Ishikawa (cell line): ENCODE measurements around the gene TPD52L1.

Experiments used
- CEBPB ChIP-seq: IDR thresholded peaks from 2 replicates; pipeline ENCODE4 v1.6.1; 2012
- CREB1 ChIP-seq: IDR thresholded peaks from 2 replicates; pipeline ENCODE4 v1.6.1; 2012; ENCODE audit warnings: low read depth
- EGR1 ChIP-seq: IDR thresholded peaks from 2 replicates; pipeline ENCODE4 v1.6.1; 2012
- EP300 ChIP-seq: IDR thresholded peaks from 2 replicates; pipeline ENCODE4 v1.6.1; 2012; ENCODE audit warnings: borderline replicate concordance
- FOXM1 ChIP-seq: IDR thresholded peaks from 2 replicates; pipeline ENCODE4 v1.6.1; 2012; ENCODE audit warnings: low read depth, borderline replicate concordance
- NFIC ChIP-seq: IDR thresholded peaks from 2 replicates; pipeline ENCODE4 v1.6.1; 2012
- RAD21 ChIP-seq: IDR thresholded peaks from 2 replicates; pipeline ENCODE4 v1.6.1; 2012; ENCODE audit warnings: low read depth
- TAF1 ChIP-seq: IDR thresholded peaks from 2 replicates; pipeline ENCODE4 v1.6.1; 2012; ENCODE audit warnings: low read depth, mild to moderate bottlenecking
- TCF12 ChIP-seq: IDR thresholded peaks from 2 replicates; pipeline ENCODE4 v1.6.1; 2012; ENCODE audit warnings: low read depth
- TEAD4 ChIP-seq: IDR thresholded peaks from 2 replicates; pipeline ENCODE4 v1.6.1; 2012
- YY1 ChIP-seq: IDR thresholded peaks from 2 replicates; pipeline ENCODE4 v1.6.1; 2012; ENCODE audit warnings: low read depth
- ZBTB7A ChIP-seq: IDR thresholded peaks from 2 replicates; pipeline ENCODE4 v1.6.1; 2012; ENCODE audit warnings: low read depth
- TF ChIP-seq, protein P1 (sequence below): IDR thresholded peaks from 2 replicates; pipeline ENCODE4 v1.6.1; 2012; ENCODE audit warnings: low read depth, mild to moderate bottlenecking
- TF ChIP-seq, protein P2 (sequence below): IDR thresholded peaks from 2 replicates; pipeline ENCODE4 v1.6.1; 2012
- TF ChIP-seq, protein P3 (sequence below): IDR thresholded peaks from 2 replicates; pipeline ENCODE4 v1.6.1; 2012

Gene TPD52L1

DNA sequence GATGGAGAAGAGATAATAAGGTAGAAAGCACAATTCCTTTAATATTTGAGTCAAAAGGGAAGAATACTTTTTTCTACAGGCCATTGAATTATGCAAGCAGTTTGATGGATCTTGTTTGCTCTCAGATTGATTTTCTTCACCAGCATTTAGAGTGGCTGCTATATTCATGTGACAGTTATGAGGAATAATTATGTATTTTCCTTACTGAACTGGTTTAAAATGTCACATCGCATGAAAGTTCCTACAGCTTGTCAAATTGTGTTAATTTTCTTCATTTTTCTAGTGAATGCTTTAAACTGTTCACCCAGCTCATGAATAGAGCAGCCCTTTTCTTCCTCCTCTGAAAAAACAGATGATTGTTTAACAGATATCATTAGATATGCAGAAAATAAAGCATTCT, 37.4 kb upstream of the TPD52L1 start:
- no peak for TF ChIP-seq RAD21
- TF ChIP-seq, protein P1, sequence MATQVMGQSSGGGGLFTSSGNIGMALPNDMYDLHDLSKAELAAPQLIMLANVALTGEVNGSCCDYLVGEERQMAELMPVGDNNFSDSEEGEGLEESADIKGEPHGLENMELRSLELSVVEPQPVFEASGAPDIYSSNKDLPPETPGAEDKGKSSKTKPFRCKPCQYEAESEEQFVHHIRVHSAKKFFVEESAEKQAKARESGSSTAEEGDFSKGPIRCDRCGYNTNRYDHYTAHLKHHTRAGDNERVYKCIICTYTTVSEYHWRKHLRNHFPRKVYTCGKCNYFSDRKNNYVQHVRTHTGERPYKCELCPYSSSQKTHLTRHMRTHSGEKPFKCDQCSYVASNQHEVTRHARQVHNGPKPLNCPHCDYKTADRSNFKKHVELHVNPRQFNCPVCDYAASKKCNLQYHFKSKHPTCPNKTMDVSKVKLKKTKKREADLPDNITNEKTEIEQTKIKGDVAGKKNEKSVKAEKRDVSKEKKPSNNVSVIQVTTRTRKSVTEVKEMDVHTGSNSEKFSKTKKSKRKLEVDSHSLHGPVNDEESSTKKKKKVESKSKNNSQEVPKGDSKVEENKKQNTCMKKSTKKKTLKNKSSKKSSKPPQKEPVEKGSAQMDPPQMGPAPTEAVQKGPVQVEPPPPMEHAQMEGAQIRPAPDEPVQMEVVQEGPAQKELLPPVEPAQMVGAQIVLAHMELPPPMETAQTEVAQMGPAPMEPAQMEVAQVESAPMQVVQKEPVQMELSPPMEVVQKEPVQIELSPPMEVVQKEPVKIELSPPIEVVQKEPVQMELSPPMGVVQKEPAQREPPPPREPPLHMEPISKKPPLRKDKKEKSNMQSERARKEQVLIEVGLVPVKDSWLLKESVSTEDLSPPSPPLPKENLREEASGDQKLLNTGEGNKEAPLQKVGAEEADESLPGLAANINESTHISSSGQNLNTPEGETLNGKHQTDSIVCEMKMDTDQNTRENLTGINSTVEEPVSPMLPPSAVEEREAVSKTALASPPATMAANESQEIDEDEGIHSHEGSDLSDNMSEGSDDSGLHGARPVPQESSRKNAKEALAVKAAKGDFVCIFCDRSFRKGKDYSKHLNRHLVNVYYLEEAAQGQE = no peak

DNA sequence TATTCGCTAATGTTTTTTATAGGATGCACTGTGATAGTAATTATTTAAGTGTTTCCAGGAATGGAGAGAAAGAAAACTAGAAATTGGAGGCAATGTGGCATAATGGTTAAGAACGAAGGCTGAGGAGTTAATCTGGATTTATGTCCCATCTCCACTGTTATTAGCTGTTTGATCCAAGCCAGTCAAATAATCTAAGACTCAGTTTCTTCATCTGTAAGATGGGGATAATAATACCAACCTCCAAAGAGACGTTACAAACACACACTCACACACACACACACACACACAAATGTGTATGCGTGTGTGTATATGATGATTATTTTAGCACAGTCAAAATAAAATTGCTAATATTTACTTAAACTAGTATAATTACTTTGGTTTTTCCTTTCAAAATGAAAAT, 36.9 kb upstream of the TPD52L1 start:
- TF ChIP-seq TCF12 = no peak
- TF ChIP-seq NFIC = no peak
- TF ChIP-seq, protein P2, sequence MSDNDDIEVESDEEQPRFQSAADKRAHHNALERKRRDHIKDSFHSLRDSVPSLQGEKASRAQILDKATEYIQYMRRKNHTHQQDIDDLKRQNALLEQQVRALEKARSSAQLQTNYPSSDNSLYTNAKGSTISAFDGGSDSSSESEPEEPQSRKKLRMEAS = no peak
- TF ChIP-seq FOXM1 = no peak
- no peak for TF ChIP-seq TAF1
- TF ChIP-seq EP300 = no peak

DNA sequence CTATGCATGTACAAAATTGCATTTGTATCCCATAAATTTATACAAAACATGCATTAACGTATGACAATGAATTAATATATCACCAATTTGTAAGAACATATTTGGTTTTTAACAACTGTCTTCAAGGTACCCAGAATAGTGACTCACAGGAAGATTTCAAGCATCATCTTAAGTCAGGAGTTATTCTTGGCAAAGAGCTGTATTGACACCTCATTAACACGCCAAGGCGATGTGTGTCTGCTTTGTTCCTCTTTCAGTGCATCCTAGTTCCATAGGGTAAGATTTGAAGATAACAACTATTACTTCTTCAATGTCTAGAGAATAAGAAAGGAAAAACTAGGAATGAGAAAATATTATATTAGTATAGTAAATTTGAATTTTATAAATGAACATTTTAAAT, 35.8 kb upstream of the TPD52L1 start:
- TF ChIP-seq NFIC (no peak), CEBPB (no peak), YY1 (no peak), CREB1 (no peak), TCF12 (no peak), ZBTB7A (no peak), RAD21 (no peak), FOXM1 (no peak), TEAD4 (no peak), EP300 (no peak), EGR1 (no peak), TAF1 (no peak)
- TF ChIP-seq, protein P1 = no peak
- TF ChIP-seq, protein P2 = no peak

DNA sequence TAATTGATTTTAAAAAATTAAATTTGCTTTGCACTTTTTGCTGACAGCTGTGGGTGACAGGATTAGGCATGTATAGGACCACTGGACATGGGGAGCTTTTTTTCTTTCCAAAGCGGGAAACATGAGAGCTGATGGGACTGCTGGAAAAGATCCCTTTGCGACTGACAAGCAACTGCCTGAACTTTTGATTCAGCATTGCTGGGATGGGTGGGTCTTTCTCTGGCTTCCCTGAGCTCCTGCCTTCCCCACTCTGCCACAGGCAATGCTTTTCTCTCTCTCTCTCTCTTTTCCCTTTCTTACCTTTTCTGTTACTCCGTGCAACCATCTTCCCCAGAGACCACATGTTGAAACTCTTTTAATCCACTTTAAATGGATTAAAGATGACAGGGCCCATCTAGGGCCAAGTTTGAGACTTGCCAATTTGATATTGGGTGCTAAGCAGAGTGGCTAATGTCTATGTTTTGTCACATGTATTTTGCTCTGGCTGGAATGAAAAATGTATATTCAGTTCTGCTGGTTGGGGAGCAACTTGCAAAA, 33.5 kb upstream of the TPD52L1 start:
- TF ChIP-seq CEBPB (no peak), FOXM1 (no peak), YY1 (no peak), EGR1 (no peak), TCF12 (no peak), NFIC (no peak), RAD21 (no peak), EP300 (no peak), ZBTB7A (no peak), CREB1 (no peak), TAF1 (no peak), TEAD4 (no peak)
- TF ChIP-seq, protein P2 = no peak
- TF ChIP-seq, protein P3, sequence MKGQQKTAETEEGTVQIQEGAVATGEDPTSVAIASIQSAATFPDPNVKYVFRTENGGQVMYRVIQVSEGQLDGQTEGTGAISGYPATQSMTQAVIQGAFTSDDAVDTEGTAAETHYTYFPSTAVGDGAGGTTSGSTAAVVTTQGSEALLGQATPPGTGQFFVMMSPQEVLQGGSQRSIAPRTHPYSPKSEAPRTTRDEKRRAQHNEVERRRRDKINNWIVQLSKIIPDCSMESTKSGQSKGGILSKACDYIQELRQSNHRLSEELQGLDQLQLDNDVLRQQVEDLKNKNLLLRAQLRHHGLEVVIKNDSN = no peak
- TF ChIP-seq, protein P1 = no peak

DNA sequence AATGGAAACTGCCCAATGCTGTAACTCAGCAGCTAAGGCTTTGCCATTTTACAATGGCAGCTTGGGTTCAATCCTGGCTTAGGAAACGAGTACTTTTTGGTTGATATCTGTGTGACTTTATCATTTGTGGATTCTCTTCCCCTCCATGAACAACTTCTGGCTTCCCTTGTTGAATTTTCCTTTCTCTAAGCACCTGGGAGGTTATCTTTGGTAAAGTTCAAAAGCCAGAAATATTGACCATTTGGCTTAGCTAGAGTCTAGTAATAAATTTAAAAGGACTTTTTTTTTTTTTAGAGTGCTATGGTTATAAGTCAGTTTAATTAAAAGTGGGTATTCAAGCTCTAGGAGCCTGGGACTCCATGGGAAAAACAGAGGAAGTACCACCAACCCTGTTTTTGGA, 31.7 kb upstream of the TPD52L1 start:
- no peak for TF ChIP-seq TEAD4
- no peak for TF ChIP-seq YY1
- no peak for TF ChIP-seq CEBPB
- TF ChIP-seq EGR1 = no peak
- TF ChIP-seq CREB1 = no peak
- TF ChIP-seq EP300 = no peak
- TF ChIP-seq, protein P2 = no peak
- TF ChIP-seq FOXM1 = no peak
- no peak for TF ChIP-seq NFIC
- no peak for TF ChIP-seq TCF12
- TF ChIP-seq, protein P3 = no peak
- TF ChIP-seq RAD21 = no peak
- TF ChIP-seq ZBTB7A = no peak
- TF ChIP-seq, protein P1 = no peak
- TF ChIP-seq TAF1 = no peak
